GM18873 (cell line): Measurements from ENCODE around the gene ZFYVE1.
"Not testable (repeated sequence)": the region's sequence is repeated elsewhere in the genome, so short reads cannot be mapped to it uniquely, and the experiment has no call there.

Experiments used
- ATAC-seq: cut with Tn5 transposase; IDR thresholded peaks from one replicate; pipeline ENCODE4 v1.9.1; 2021; ENCODE audit warnings: mild to moderate bottlenecking, moderate library complexity, moderate number of reproducible peaks; ENCODE audit not compliant: unreplicated experiment, low FRiP score

ZFYVE1 gene

GRCh38 chr14:73026845-73027542 is at the start of gene ZFYVE1:
TSS of gene ZFYVE1 (minus strand) at chr14:73027106. CDS start at chr14:73024508, 2,598 bp downstream.
- ATAC-seq: peak; percentile 93

- no peak for ATAC-seq
Observed at GRCh38 chr14:73069585-73069984, 42.7 kb upstream of the ZFYVE1 start.

GRCh38 chr14:73058922-73059673 is 32.2 kb upstream of the ZFYVE1 start:
- no peak for ATAC-seq

- ATAC-seq: peak; percentile 94
Observed at GRCh38 chr14:73058224-73058921, 31.5 kb upstream of the ZFYVE1 start, which contains the start of gene RBM25. TSS of gene RBM25 (plus strand) at chr14:73058534. CDS start at chr14:73071642, 13,108 bp downstream.

- no peak for ATAC-seq
Observed at GRCh38 chr14:73057944-73058223, 31.0 kb upstream of the ZFYVE1 start.

- no peak for ATAC-seq
Observed at GRCh38 chr14:73055251-73055650, 28.3 kb upstream of the ZFYVE1 start.

GRCh38 chr14:73049428-73049827 is 22.5 kb upstream of the ZFYVE1 start:
- ATAC-seq: no peak

GRCh38 chr14:73047808-73048207 is 20.9 kb upstream of the ZFYVE1 start:
- no peak for ATAC-seq

GRCh38 chr14:73036706-73037450 is 10.0 kb upstream of the ZFYVE1 start:
- not testable (repeated sequence) for ATAC-seq

GRCh38 chr14:73027984-73028383 is 1.1 kb upstream of the ZFYVE1 start:
- no peak for ATAC-seq

- ATAC-seq: no peak
Observed at GRCh38 chr14:73027546-73027945, 640 bp upstream of the ZFYVE1 start.

GRCh38 chr14:73026243-73026844 is 562 bp downstream of the ZFYVE1 start:
- no peak for ATAC-seq

GRCh38 chr14:73025544-73025943 is 1.4 kb downstream of the ZFYVE1 start:
- no peak for ATAC-seq

- ATAC-seq: no peak
Observed at GRCh38 chr14:73022051-73022450, 4.9 kb downstream of the ZFYVE1 start.

- not testable (repeated sequence) for ATAC-seq
Observed at GRCh38 chr14:73016011-73016410, 10.9 kb downstream of the ZFYVE1 start.

GRCh38 chr14:73015552-73015951 is 11.4 kb downstream of the ZFYVE1 start:
- not testable (repeated sequence) for ATAC-seq

GRCh38 chr14:73014105-73014504 is 12.8 kb downstream of the ZFYVE1 start:
- ATAC-seq: no peak

GRCh38 chr14:73011189-73011588 is 15.7 kb downstream of the ZFYVE1 start:
- not testable (repeated sequence) for ATAC-seq

- ATAC-seq: no peak
Observed at GRCh38 chr14:73008501-73008900, 18.4 kb downstream of the ZFYVE1 start.

GRCh38 chr14:73007835-73008234 is 19.1 kb downstream of the ZFYVE1 start:
- ATAC-seq: no peak
